GM19025 (cell line): ENCODE measurements around the gene DCTPP1.

ENCODE experiments used
- ATAC-seq: cut with Tn5 transposase; IDR thresholded peaks from one replicate; pipeline ENCODE4 v1.9.1; 2021; ENCODE audit warnings: mild to moderate bottlenecking, low read depth, moderate library complexity; ENCODE audit not compliant: unreplicated experiment

DCTPP1 gene

GRCh38 chr16:30449116-30449435, 19.2 kb upstream of the DCTPP1 start:
- no peak for ATAC-seq

DNA sequence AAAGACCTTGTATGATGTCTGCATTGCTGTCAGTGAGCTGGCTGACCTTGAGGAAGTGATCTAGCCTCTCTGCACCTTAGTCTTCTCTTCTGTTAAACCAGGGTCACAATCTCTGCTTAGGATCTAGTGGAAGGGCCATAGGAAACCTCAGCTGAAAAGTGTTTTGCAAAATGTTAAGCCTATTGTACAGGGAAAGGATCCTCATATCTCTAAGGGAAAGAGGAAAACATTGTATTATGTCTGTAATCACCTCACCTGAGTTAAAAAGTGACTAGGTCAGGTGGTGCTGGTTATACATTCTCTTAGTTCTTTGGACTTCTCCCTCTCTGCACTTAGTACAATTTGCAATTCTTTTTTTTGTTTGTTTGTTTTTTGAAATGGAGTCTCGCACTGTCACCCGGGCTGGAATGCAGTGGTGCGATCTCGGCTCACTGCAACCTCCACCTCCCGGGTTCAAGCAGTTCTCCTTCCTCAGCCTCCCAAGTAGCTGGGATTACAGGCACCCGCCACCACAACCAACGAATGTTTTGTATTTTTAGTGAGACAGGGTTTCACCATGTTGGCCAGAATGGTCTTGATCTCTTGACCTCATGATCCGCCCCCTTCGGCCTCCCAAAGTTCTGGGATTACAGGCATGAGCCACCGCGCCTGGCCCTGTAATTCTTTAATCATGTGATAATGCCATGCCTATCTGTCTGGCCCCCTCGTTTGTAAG, 17.8 kb upstream of the DCTPP1 start:
- ATAC-seq, result no peak

- ATAC-seq, result no peak
Measured at GRCh38 chr16:30446203-30446595, 16.4 kb upstream of the DCTPP1 start.

GRCh38 chr16:30445408-30446202, 15.8 kb upstream of the DCTPP1 start, which contains the start of gene SEPHS2:
SEPHS2 (minus strand) TSS chr16:30445874; CDS start chr16:30445727, 147 bp downstream.
- peak; percentile 79 for ATAC-seq

DNA sequence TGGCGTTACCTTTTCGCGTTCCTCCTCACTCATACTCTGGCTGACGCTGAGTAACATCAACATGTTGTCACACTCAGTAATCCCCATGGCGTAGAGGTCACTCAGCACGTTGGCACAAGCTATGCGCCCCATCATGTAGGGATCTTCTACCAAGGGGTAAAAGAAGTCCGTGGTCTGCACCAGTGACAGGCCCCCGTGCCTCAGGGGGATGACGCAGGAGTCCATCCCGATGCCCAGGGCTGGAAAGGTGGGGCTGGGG, 15.2 kb upstream of the DCTPP1 start:
- no peak for ATAC-seq

GRCh38 chr16:30444231-30445148, 14.7 kb upstream of the DCTPP1 start:
- ATAC-seq, result no peak

DNA sequence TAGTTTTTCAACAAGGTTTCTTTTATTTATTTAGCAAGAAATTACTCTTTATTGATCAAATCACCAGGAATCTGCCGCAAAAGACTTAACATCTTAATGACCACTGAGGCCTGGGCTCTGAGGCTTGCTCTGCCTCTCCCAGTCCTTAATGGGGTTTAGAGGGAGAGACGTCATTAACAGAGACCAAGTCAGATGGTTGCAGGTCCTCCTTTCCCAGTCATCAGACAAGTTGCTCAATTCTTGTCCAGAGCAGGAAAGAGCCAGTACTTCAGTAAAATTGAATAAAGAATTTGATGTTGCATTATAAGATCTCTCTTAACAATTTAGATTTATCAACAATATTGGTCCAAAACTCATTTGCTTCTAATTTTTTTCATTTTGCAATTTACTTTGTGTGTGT, 13.8 kb upstream of the DCTPP1 start:
- no peak for ATAC-seq

- ATAC-seq, result no peak
Measured at GRCh38 chr16:30439720-30440348, 10.0 kb upstream of the DCTPP1 start.

GRCh38 chr16:30438835-30439234, 9.0 kb upstream of the DCTPP1 start:
- ATAC-seq, result no peak

GRCh38 chr16:30437511-30438046, 7.7 kb upstream of the DCTPP1 start:
- ATAC-seq, result no peak

GRCh38 chr16:30434852-30435251, 5.0 kb upstream of the DCTPP1 start:
- ATAC-seq, result no peak

- ATAC-seq, result no peak
Measured at GRCh38 chr16:30430428-30430970, 669 bp upstream of the DCTPP1 start.

DNA sequence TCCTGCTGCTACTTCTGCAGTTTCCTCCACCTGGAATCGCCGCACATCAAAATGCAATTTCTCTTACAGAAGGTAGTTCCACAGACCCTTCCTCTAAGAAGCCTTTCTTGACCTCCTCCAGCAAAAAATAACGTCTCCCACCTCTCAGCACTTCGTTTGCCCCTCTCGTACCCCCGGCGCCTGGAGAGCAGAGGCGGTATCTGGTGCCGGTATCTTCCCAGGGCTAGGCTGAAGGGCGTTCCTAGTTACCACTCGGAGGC, 482 bp downstream of the DCTPP1 start:
- ATAC-seq, result no peak

- no peak for ATAC-seq
Measured at GRCh38 chr16:30428055-30428454, 1.8 kb downstream of the DCTPP1 start.

DNA sequence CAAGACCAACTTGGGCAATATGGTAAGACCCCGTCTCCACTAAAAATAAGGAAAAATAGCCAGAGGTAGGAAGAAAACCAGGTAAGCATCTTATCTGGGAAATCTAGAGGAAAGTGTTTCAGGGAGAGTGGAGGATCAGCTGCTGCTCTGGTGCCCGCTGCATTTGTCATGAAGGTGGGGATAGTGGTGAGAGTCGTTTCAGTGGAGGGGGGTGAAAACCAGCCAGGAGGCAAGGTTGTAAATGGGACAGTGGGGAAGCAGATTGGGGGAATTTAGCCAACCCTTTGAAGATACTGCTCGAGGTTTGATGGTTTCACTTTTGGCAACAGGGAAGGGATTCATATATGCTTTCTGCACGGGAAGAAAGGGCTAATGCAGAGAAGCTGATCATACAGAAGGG, 8.8 kb downstream of the DCTPP1 start:
- no peak for ATAC-seq

DNA sequence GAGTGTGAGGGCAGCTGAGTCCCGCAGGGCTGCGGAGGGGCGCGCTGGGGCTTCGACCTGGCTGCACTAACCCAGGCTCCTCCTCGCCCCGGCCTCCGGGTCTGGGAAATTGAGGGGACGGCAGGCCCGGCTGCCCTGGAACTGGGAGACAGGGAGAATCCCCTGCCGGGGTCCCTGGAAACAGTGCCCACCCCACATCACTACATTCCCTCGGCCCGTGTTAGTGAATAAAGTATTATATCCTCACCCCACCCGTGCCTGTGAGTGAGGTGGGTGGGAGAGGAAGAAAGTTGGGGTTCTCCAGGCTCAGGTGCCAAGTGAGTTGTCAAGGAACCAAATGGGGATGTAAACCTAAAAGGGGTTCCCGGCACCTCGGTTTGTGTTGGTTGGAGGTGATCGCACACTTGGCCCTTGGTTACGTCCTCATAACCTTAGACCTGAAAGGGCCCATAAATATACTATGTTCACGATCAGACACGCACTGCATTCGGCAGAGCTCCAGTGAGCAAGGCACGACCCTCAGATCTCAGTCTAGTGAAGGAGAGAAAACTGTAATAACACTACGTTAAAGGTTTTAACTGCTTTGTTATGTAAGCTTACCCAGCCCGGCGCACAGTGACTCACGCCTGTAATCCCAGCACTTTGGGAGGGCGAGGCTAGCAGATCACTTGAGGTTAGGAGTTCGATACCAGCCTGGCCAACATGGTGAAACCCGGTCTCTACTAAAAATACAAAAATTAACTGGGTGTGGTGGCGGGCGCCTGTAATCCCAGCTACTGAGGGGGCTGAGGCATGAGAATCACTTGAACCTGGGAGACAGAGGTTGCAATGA, 11.3 kb downstream of the DCTPP1 start:
- no peak for ATAC-seq

DNA sequence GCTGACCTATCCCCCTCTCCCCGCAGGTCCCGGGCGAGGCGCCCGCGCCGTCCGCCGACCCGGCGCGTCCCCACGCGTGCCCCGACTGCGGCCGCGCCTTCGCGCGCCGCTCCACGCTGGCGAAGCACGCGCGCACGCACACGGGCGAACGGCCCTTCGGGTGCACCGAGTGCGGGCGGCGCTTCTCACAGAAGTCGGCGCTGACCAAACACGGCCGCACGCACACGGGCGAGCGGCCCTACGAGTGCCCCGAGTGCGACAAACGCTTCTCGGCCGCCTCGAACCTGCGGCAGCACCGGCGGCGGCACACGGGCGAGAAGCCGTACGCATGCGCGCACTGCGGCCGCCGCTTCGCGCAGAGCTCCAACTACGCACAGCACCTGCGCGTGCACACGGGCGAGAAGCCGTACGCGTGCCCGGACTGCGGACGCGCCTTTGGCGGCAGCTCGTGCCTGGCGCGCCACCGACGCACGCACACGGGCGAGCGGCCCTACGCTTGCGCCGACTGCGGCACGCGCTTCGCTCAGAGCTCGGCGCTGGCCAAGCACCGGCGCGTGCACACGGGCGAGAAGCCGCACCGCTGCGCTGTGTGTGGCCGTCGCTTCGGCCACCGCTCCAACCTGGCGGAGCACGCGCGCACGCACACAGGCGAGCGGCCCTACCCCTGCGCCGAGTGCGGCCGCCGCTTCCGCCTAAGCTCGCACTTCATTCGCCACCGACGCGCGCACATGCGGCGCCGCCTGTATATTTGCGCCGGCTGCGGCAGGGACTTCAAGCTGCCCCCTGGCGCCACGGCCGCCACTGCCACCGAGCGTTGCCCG, 12.1 kb downstream of the DCTPP1 start:
- peak; percentile 86 for ATAC-seq

- ATAC-seq, result no peak
Measured at GRCh38 chr16:30416624-30417528, 13.0 kb downstream of the DCTPP1 start.
